Stimulated activated naive CD8-positive, alpha-beta T cell treated with anti-CD3 and anti-CD28 coated beads, Interleukin-15, amount 100 ng/mL, for 72 hours (primary cell): ENCODE measurements around the gene NCR3LG1.

Source experiments
- ATAC-seq: fragments of 150-1000 bp; cut with Tn5 transposase; 2 replicates; pipeline ENCODE4 v1.10.0; 2021; ENCODE audit warnings: mild to moderate bottlenecking, moderate library complexity
- DNase-seq, 2 donors: peaks; one replicate each; pipeline ENCODE4 v3.0.0; 2021 to 2022
- H3K27ac Mint-ChIP-seq, 2 donors: one replicate each; pipeline ENCODE4 v1.8.0; 2022; ENCODE audit warnings: mild to moderate bottlenecking in 2 of 2, mixed read lengths in 2 of 2, moderate library complexity in 2 of 2
- H3K27me3 Mint-ChIP-seq: one replicate; pipeline ENCODE4 v1.8.0; 2022; ENCODE audit warnings: mixed read lengths
- H3K4me1 Mint-ChIP-seq: one replicate; pipeline ENCODE4 v1.8.0; 2022; ENCODE audit warnings: mild to moderate bottlenecking, mixed read lengths
- H3K4me3 Mint-ChIP-seq, 2 donors: one replicate each; pipeline ENCODE4 v1.8.0; 2022; ENCODE audit warnings: mild to moderate bottlenecking in 2 of 2, mixed read lengths in 2 of 2, moderate library complexity in 1 of 2
- H3K9me3 Mint-ChIP-seq, 2 donors: one replicate each; pipeline ENCODE4 v1.8.0; 2022; ENCODE audit warnings: mixed read lengths in 2 of 2

The NCR3LG1 gene

GRCh38 chr11:17385492-17385891, 33.9 kb downstream of the NCR3LG1 start:
- no peak for DNase-seq
- Mint-ChIP-seq H3K4me3 (no peak overlapping the region), H3K9me3 (no peaks in the 10 kb centered on the region), H3K27me3 (peaks cover 8% of the 10 kb centered on the region), H3K27ac (no peak overlapping the region), H3K4me1 (peaks cover 19% of the 10 kb centered on the region)
- ATAC-seq = no peak

GRCh38 chr11:17385926-17386325, 34.3 kb downstream of the NCR3LG1 start:
- peaks cover 19% of the 10 kb centered on the region for H3K4me1 Mint-ChIP-seq
- no peak overlapping the region for H3K27ac Mint-ChIP-seq
- DNase-seq = no peak
- ATAC-seq = no peak
- H3K4me3 Mint-ChIP-seq = no peak overlapping the region
- no peaks in the 10 kb centered on the region for H3K9me3 Mint-ChIP-seq
- H3K27me3 Mint-ChIP-seq = peaks cover 10% of the 10 kb centered on the region

GRCh38 chr11:17386331-17387084, 34.9 kb downstream of the NCR3LG1 start:
- peaks cover 15% of the 10 kb centered on the region for H3K27me3 Mint-ChIP-seq

GRCh38 chr11:17387254-17387653, 35.7 kb downstream of the NCR3LG1 start:
- Mint-ChIP-seq H3K27ac (no peak overlapping the region), H3K4me3 (no peak overlapping the region), H3K9me3 (no peaks in the 10 kb centered on the region)

More at GRCh38 chr11:17386331-17387084, 34.9 kb downstream of the NCR3LG1 start:
- H3K4me3 Mint-ChIP-seq = no peak overlapping the region
- DNase-seq (peak; percentile 41 to 43), ATAC-seq (peak; percentile 62)
- H3K27ac Mint-ChIP-seq = no peak overlapping the region
- no peaks in the 10 kb centered on the region for H3K9me3 Mint-ChIP-seq
- peaks cover 19% of the 10 kb centered on the region for H3K4me1 Mint-ChIP-seq

GRCh38 chr11:17387811-17388210, 36.2 kb downstream of the NCR3LG1 start:
- Mint-ChIP-seq H3K9me3 (no peaks in the 10 kb centered on the region), H3K4me3 (no peak overlapping the region), H3K27ac (no peak overlapping the region), H3K27me3 (peaks cover 19% of the 10 kb centered on the region), H3K4me1 (peaks cover 19% of the 10 kb centered on the region)
- no peak for ATAC-seq
- DNase-seq = no peak

More at GRCh38 chr11:17387254-17387653, 35.7 kb downstream of the NCR3LG1 start:
- DNase-seq (no peak), ATAC-seq (no peak)
- H3K4me1 Mint-ChIP-seq = peaks cover 19% of the 10 kb centered on the region
- H3K27me3 Mint-ChIP-seq = peaks cover 19% of the 10 kb centered on the region

- Mint-ChIP-seq H3K4me3 (peak within 1 kb of the TSS; percentile 83 to 87), H3K9me3 (no peaks in the 10 kb centered on the region), H3K27ac (peak within 1 kb of the TSS; percentile 13 to 65), H3K27me3 (peaks cover 19% of the 10 kb centered on the region), H3K4me1 (peaks cover 19% of the 10 kb centered on the region)
- ATAC-seq = peak; percentile 59
- no peak for DNase-seq
Observed at GRCh38 chr11:17388609-17389210, 37.1 kb downstream of the NCR3LG1 start, which contains the start of gene KCNJ11. Gene KCNJ11 (minus strand): TSS chr11:17388659. CDS start chr11:17388091, 568 bp downstream.

GRCh38 chr11:17389211-17389956, 37.8 kb downstream of the NCR3LG1 start:
- DNase-seq = peak; percentile 70 to 83
- Mint-ChIP-seq H3K27ac (peak overlapping the region in 1 of 2 donors; percentile 38), H3K4me3 (peak overlapping the region; percentile 83 to 87), H3K4me1 (peaks cover 19% of the 10 kb centered on the region), H3K9me3 (no peaks in the 10 kb centered on the region), H3K27me3 (peaks cover 19% of the 10 kb centered on the region)
- peak; percentile 72 for ATAC-seq

GRCh38 chr11:17389957-17390649, 38.5 kb downstream of the NCR3LG1 start:
- DNase-seq = no peak
- Mint-ChIP-seq H3K9me3 (no peaks in the 10 kb centered on the region), H3K4me3 (peak overlapping the region; percentile 83 to 87), H3K27me3 (peaks cover 19% of the 10 kb centered on the region), H3K4me1 (peaks cover 19% of the 10 kb centered on the region), H3K27ac (no peak overlapping the region)
- ATAC-seq = no peak

GRCh38 chr11:17391493-17392355, 40.1 kb downstream of the NCR3LG1 start:
- Mint-ChIP-seq H3K4me3 (no peak overlapping the region), H3K27ac (no peak overlapping the region), H3K4me1 (peaks cover 19% of the 10 kb centered on the region), H3K9me3 (no peaks in the 10 kb centered on the region), H3K27me3 (peaks cover 19% of the 10 kb centered on the region)
- ATAC-seq (no peak), DNase-seq (no peak)

- DNase-seq (no peak), ATAC-seq (no peak)
- Mint-ChIP-seq H3K4me1 (peaks cover 19% of the 10 kb centered on the region), H3K9me3 (no peaks in the 10 kb centered on the region), H3K27me3 (peaks cover 12% of the 10 kb centered on the region), H3K4me3 (no peak overlapping the region), H3K27ac (no peak overlapping the region)
Observed at GRCh38 chr11:17392872-17393271, 41.3 kb downstream of the NCR3LG1 start.

GRCh38 chr11:17393472-17393871, 41.9 kb downstream of the NCR3LG1 start:
- H3K27me3 Mint-ChIP-seq = peaks cover 11% of the 10 kb centered on the region
- peaks cover 18% of the 10 kb centered on the region for H3K4me1 Mint-ChIP-seq
- no peaks in the 10 kb centered on the region for H3K9me3 Mint-ChIP-seq
- no peak overlapping the region for H3K4me3 Mint-ChIP-seq
- no peak overlapping the region for H3K27ac Mint-ChIP-seq
- DNase-seq (no peak), ATAC-seq (no peak)

- Mint-ChIP-seq H3K9me3 (no peaks in the 10 kb centered on the region), H3K4me3 (no peak overlapping the region), H3K4me1 (peaks cover 6% of the 10 kb centered on the region), H3K27ac (no peak overlapping the region), H3K27me3 (peaks cover 11% of the 10 kb centered on the region)
- ATAC-seq (peak; percentile 2), DNase-seq (no peak)
Observed at GRCh38 chr11:17394743-17395390, 43.3 kb downstream of the NCR3LG1 start.

- H3K27me3 Mint-ChIP-seq = peaks cover 11% of the 10 kb centered on the region
- H3K4me1 Mint-ChIP-seq = no peaks in the 10 kb centered on the region
- no peak overlapping the region for H3K4me3 Mint-ChIP-seq
- no peak for DNase-seq
- no peaks in the 10 kb centered on the region for H3K9me3 Mint-ChIP-seq
- no peak overlapping the region for H3K27ac Mint-ChIP-seq
- peak; percentile 11 for ATAC-seq
Observed at GRCh38 chr11:17395554-17395961, 44.0 kb downstream of the NCR3LG1 start.

- Mint-ChIP-seq H3K4me3 (no peak overlapping the region), H3K4me1 (no peaks in the 10 kb centered on the region), H3K27me3 (peaks cover 8% of the 10 kb centered on the region), H3K27ac (peak overlapping the region in 1 of 2 donors; percentile 49), H3K9me3 (no peaks in the 10 kb centered on the region)
- DNase-seq = no peak
- no peak for ATAC-seq
Observed at GRCh38 chr11:17395978-17396377, 44.4 kb downstream of the NCR3LG1 start.
